HAP-1 (cell line): ENCODE results near the gene LRIG1.

Experiments used
- DNase-seq, 2 experiments: peaks; one replicate each; pipeline ENCODE4 v3.0.0-alpha.2; 2016 to 2020; ENCODE audit warnings: low spot score in 2 of 2
- H3K27me3 ChIP-seq: fragments of 250-450 bp; sonication (Bioruptor Pico); 2 replicates; pipeline ENCODE4 v1.5.1; 2020; ENCODE audit warnings: low read depth, mild to moderate bottlenecking, moderate library complexity
- H3K36me3 ChIP-seq: fragments of 250-450 bp; sonication (Bioruptor Pico); replicated peaks from 2 replicates; pipeline ENCODE4 v1.5.1; 2020; ENCODE audit warnings: mild to moderate bottlenecking
- H3K4me1 ChIP-seq: fragments of 250-450 bp; sonication (Bioruptor Pico); 2 replicates; pipeline ENCODE4 v1.5.1; 2020; ENCODE audit warnings: mild to moderate bottlenecking
- H3K4me3 ChIP-seq: fragments of 250-450 bp; sonication (Bioruptor Pico); 2 replicates; pipeline ENCODE4 v1.5.1; 2020; ENCODE audit warnings: mild to moderate bottlenecking, moderate library complexity
- H3K9me3 ChIP-seq: fragments of 250-450 bp; sonication (Bioruptor Pico); 2 replicates; pipeline ENCODE4 v1.5.1; 2020; ENCODE audit warnings: mild to moderate bottlenecking, moderate library complexity
- in situ Hi-C: fragments of 300-500 bp; cut with MboI; formaldehyde crosslinking; loops from 3 replicates; pipeline ENCODE4 v1.14.3; 2020; ENCODE audit warnings: low sequenced_read_pairs, inconsistent platforms, mixed read lengths

Gene LRIG1

GRCh38 chr3:66338927-66339326, 161.9 kb downstream of the LRIG1 start:
- peaks cover 8% of the 10 kb centered on the region for H3K4me1 ChIP-seq
- in situ Hi-C loops, result no loop called here
- H3K9me3 ChIP-seq, result no peaks in the 10 kb centered on the region
- H3K4me3 ChIP-seq, result no peak overlapping the region
- DNase-seq, result no peak
- H3K27me3 ChIP-seq, result no peaks in the 10 kb centered on the region
- H3K36me3 ChIP-seq, result no peaks in the 10 kb centered on the region

- Histone ChIP-seq H3K4me1 (peaks cover 8% of the 10 kb centered on the region), H3K4me3 (no peak overlapping the region), H3K9me3 (no peaks in the 10 kb centered on the region), H3K36me3 (no peaks in the 10 kb centered on the region), H3K27me3 (no peaks in the 10 kb centered on the region)
- peak in 1 of 2 experiments; percentile 49 for DNase-seq
- in situ Hi-C loops, result no loop called here
These were observed 164.5 kb downstream of the LRIG1 start for GRCh38 chr3:66336333-66336766.

- H3K27me3 ChIP-seq, result no peaks in the 10 kb centered on the region
- no peak overlapping the region for H3K4me3 ChIP-seq
- H3K9me3 ChIP-seq, result no peaks in the 10 kb centered on the region
- DNase-seq, result peak in 1 of 2 experiments; percentile 5
- H3K36me3 ChIP-seq, result no peaks in the 10 kb centered on the region
- peaks cover 8% of the 10 kb centered on the region for H3K4me1 ChIP-seq
- in situ Hi-C loops, result no loop called here
These were observed 165.2 kb downstream of the LRIG1 start for GRCh38 chr3:66335671-66336070.
